ENCODE measurements around the gene NFIA. TPM values are rescaled to one million over a fixed set of nuclear protein-coding genes. Genes with fewer than 3 reads are reported as not detected.

Gene NFIA
- polyA plus RNA-seq, 4 donors: 1.6 to 9.7 (median 4.9) TPM

GRCh38 chr1:61085206-61085982 lies 3.0 kb downstream of the NFIA start:
- no peaks in the 10 kb centered on the region for H3K27me3 ChIP-seq (ENCODE audit: control insufficient read depth in 3 of 3, insufficient read depth in 3 of 3, low read length in 3 of 3)
- no peak overlapping the region for H3K4me3 ChIP-seq (ENCODE audit: low read depth in 1 of 3, low read length in 3 of 3)
- DNase-seq: no peak
- H3K36me3 ChIP-seq (ENCODE audit: control insufficient read depth in 3 of 3, insufficient read depth in 2 of 3, low read depth in 1 of 3, low read length in 3 of 3): peaks cover 0 to 8% (median 0%) of the 10 kb centered on the region in 3 donors
- WGBS, 3 donors: 26 to 37% (median 32%) methylated on average over 3 of the region's 3 CpGs
- H3K4me1 ChIP-seq (ENCODE audit: control insufficient read depth in 3 of 3, insufficient read depth in 2 of 3, low read depth in 1 of 3, low read length in 2 of 3): peaks cover 0 to 9% (median 4%) of the 10 kb centered on the region in 3 donors
- no peaks in the 10 kb centered on the region for H3K9me3 ChIP-seq (ENCODE audit: control insufficient read depth in 2 of 2, insufficient read depth in 1 of 2, low read depth in 1 of 2, low read length in 1 of 2)
- peak; percentile 19 for FAIRE-seq
- H3K27ac ChIP-seq (ENCODE audit: low read depth in 1 of 3, low read length in 2 of 3): no peak overlapping the region

- Histone ChIP-seq H3K9me3 (ENCODE audit: control insufficient read depth in 2 of 2, insufficient read depth in 1 of 2, low read depth in 1 of 2, low read length in 1 of 2) (no peaks in the 10 kb centered on the region), H3K4me3 (ENCODE audit: low read depth in 1 of 3, low read length in 3 of 3) (no peak overlapping the region), H3K36me3 (ENCODE audit: control insufficient read depth in 3 of 3, insufficient read depth in 2 of 3, low read depth in 1 of 3, low read length in 3 of 3) (peaks cover 0 to 10% (median 0%) of the 10 kb centered on the region in 3 donors), H3K27me3 (ENCODE audit: control insufficient read depth in 3 of 3, insufficient read depth in 3 of 3, low read length in 3 of 3) (no peaks in the 10 kb centered on the region), H3K4me1 (ENCODE audit: control insufficient read depth in 3 of 3, insufficient read depth in 2 of 3, low read depth in 1 of 3, low read length in 2 of 3) (peaks cover 0 to 5% (median 4%) of the 10 kb centered on the region in 3 donors), H3K27ac (ENCODE audit: low read depth in 1 of 3, low read length in 2 of 3) (no peak overlapping the region)
- 51 to 58% (median 53%) methylated on average over 4 of the region's 4 CpGs for WGBS, 3 donors
- no peak for FAIRE-seq
- no peak for DNase-seq
These were observed 3.8 kb downstream of the NFIA start for GRCh38 chr1:61085983-61086644.

DNA sequence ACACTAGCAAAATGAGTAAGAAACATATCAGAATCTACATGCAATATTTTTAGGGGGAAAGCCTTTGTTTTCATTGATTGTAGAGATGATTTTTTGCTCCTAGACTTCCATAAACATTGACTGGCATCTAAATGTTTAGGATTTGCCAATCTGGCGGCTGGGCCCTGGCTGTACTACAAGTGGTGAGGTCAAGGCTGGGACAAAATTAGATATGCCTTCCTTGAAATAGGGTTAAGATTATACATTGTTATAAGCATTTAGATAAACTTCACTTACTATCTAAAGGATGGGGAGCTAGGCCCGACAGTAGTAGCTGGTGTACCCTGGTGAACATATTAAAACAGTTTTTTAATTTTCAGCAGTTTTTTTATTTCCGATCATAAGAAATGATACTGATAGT lies 5.2 kb downstream of the NFIA start:
- DNase-seq: no peak
- WGBS, 3 donors: 73 to 92% (median 87%) methylated on average over 3 of the region's 3 CpGs
- no peak overlapping the region for H3K27ac ChIP-seq (ENCODE audit: low read depth in 1 of 3, low read length in 2 of 3)
- no peaks in the 10 kb centered on the region for H3K27me3 ChIP-seq (ENCODE audit: control insufficient read depth in 3 of 3, insufficient read depth in 3 of 3, low read length in 3 of 3)
- no peak overlapping the region for H3K4me3 ChIP-seq (ENCODE audit: low read depth in 1 of 3, low read length in 3 of 3)
- peaks cover 0 to 4% (median 0%) of the 10 kb centered on the region in 3 donors for H3K4me1 ChIP-seq (ENCODE audit: control insufficient read depth in 3 of 3, insufficient read depth in 2 of 3, low read depth in 1 of 3, low read length in 2 of 3)
- H3K36me3 ChIP-seq (ENCODE audit: control insufficient read depth in 3 of 3, insufficient read depth in 2 of 3, low read depth in 1 of 3, low read length in 3 of 3): peaks cover 0 to 10% (median 0%) of the 10 kb centered on the region in 3 donors
- no peaks in the 10 kb centered on the region for H3K9me3 ChIP-seq (ENCODE audit: control insufficient read depth in 2 of 2, insufficient read depth in 1 of 2, low read depth in 1 of 2, low read length in 1 of 2)
- no peak for FAIRE-seq

- no peak for DNase-seq
- Histone ChIP-seq H3K27ac (ENCODE audit: low read depth in 1 of 3, low read length in 2 of 3) (no peak overlapping the region), H3K9me3 (ENCODE audit: control insufficient read depth in 2 of 2, insufficient read depth in 1 of 2, low read depth in 1 of 2, low read length in 1 of 2) (no peaks in the 10 kb centered on the region), H3K27me3 (ENCODE audit: control insufficient read depth in 3 of 3, insufficient read depth in 3 of 3, low read length in 3 of 3) (no peaks in the 10 kb centered on the region), H3K36me3 (ENCODE audit: control insufficient read depth in 3 of 3, insufficient read depth in 2 of 3, low read depth in 1 of 3, low read length in 3 of 3) (peaks cover 0 to 10% (median 0%) of the 10 kb centered on the region in 3 donors), H3K4me1 (ENCODE audit: control insufficient read depth in 3 of 3, insufficient read depth in 2 of 3, low read depth in 1 of 3, low read length in 2 of 3) (peaks cover 0 to 4% (median 0%) of the 10 kb centered on the region in 3 donors), H3K4me3 (ENCODE audit: low read depth in 1 of 3, low read length in 3 of 3) (no peak overlapping the region)
- FAIRE-seq: no peak
- WGBS, 3 donors: 93 to 97% (median 96%) methylated on average over 25 of the region's 25 CpGs
These were observed 6.0 kb downstream of the NFIA start for GRCh38 chr1:61088163-61088974.

DNA sequence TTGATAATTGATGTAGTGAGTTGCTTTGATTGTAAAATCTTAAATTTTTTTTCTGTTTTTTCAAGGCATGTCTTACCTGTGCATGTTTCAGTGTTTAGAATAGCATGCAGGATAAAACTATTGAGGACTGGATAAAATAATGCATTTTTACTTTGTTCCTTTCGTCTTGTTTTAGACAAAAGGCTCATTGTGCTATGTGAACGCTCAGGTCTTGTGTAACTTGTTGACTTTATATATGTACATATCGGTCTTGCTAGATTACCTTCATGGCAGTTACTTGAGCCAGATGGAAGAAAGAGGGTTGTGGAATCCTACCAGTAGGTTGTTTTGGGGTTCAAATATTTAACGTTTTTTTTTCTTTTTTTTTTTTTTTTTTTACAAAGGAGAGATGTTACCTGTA lies 7.0 kb downstream of the NFIA start:
- no peaks in the 10 kb centered on the region for H3K27me3 ChIP-seq (ENCODE audit: control insufficient read depth in 3 of 3, insufficient read depth in 3 of 3, low read length in 3 of 3)
- DNase-seq: peak in 1 of 2 donors; percentile 23
- no peaks in the 10 kb centered on the region for H3K9me3 ChIP-seq (ENCODE audit: control insufficient read depth in 2 of 2, insufficient read depth in 1 of 2, low read depth in 1 of 2, low read length in 1 of 2)
- H3K4me3 ChIP-seq (ENCODE audit: low read depth in 1 of 3, low read length in 3 of 3): no peak overlapping the region
- peaks cover 0 to 7% (median 0%) of the 10 kb centered on the region in 3 donors for H3K4me1 ChIP-seq (ENCODE audit: control insufficient read depth in 3 of 3, insufficient read depth in 2 of 3, low read depth in 1 of 3, low read length in 2 of 3)
- H3K36me3 ChIP-seq (ENCODE audit: control insufficient read depth in 3 of 3, insufficient read depth in 2 of 3, low read depth in 1 of 3, low read length in 3 of 3): peaks cover 0 to 10% (median 0%) of the 10 kb centered on the region in 3 donors
- no peak for FAIRE-seq
- 14 to 59% (median 31%) methylated on average over 4 of the region's 4 CpGs for WGBS, 3 donors
- H3K27ac ChIP-seq (ENCODE audit: low read depth in 1 of 3, low read length in 2 of 3): no peak overlapping the region

- no peak overlapping the region for H3K4me3 ChIP-seq (ENCODE audit: low read depth in 1 of 3, low read length in 3 of 3)
- H3K9me3 ChIP-seq (ENCODE audit: control insufficient read depth in 2 of 2, insufficient read depth in 1 of 2, low read depth in 1 of 2, low read length in 1 of 2): no peaks in the 10 kb centered on the region
- FAIRE-seq: no peak
- no peak for DNase-seq
- H3K36me3 ChIP-seq (ENCODE audit: control insufficient read depth in 3 of 3, insufficient read depth in 2 of 3, low read depth in 1 of 3, low read length in 3 of 3): peaks cover 0 to 10% (median 0%) of the 10 kb centered on the region in 3 donors
- no peak overlapping the region for H3K27ac ChIP-seq (ENCODE audit: low read depth in 1 of 3, low read length in 2 of 3)
- peaks cover 0 to 7% (median 0%) of the 10 kb centered on the region in 3 donors for H3K4me1 ChIP-seq (ENCODE audit: control insufficient read depth in 3 of 3, insufficient read depth in 2 of 3, low read depth in 1 of 3, low read length in 2 of 3)
- no peaks in the 10 kb centered on the region for H3K27me3 ChIP-seq (ENCODE audit: control insufficient read depth in 3 of 3, insufficient read depth in 3 of 3, low read length in 3 of 3)
These were observed 7.4 kb downstream of the NFIA start for GRCh38 chr1:61089741-61090140.

GRCh38 chr1:61090546-61091202 lies 8.3 kb downstream of the NFIA start:
- Histone ChIP-seq H3K36me3 (ENCODE audit: control insufficient read depth in 3 of 3, insufficient read depth in 2 of 3, low read depth in 1 of 3, low read length in 3 of 3) (peaks cover 0 to 10% (median 0%) of the 10 kb centered on the region in 3 donors), H3K9me3 (ENCODE audit: control insufficient read depth in 2 of 2, insufficient read depth in 1 of 2, low read depth in 1 of 2, low read length in 1 of 2) (no peaks in the 10 kb centered on the region), H3K4me3 (ENCODE audit: low read depth in 1 of 3, low read length in 3 of 3) (no peak overlapping the region), H3K27ac (ENCODE audit: low read depth in 1 of 3, low read length in 2 of 3) (no peak overlapping the region), H3K27me3 (ENCODE audit: control insufficient read depth in 3 of 3, insufficient read depth in 3 of 3, low read length in 3 of 3) (no peaks in the 10 kb centered on the region), H3K4me1 (ENCODE audit: control insufficient read depth in 3 of 3, insufficient read depth in 2 of 3, low read depth in 1 of 3, low read length in 2 of 3) (peaks cover 0 to 7% (median 0%) of the 10 kb centered on the region in 3 donors)
- 84 to 88% (median 88%) methylated on average over 9 of the region's 9 CpGs for WGBS, 3 donors
- DNase-seq (no peak), FAIRE-seq (no peak)

GRCh38 chr1:61091455-61091854 lies 9.1 kb downstream of the NFIA start:
- no peak for DNase-seq
- H3K27ac ChIP-seq (ENCODE audit: low read depth in 1 of 3, low read length in 2 of 3): no peak overlapping the region
- H3K4me3 ChIP-seq (ENCODE audit: low read depth in 1 of 3, low read length in 3 of 3): no peak overlapping the region
- no peak for FAIRE-seq
- no peaks in the 10 kb centered on the region for H3K9me3 ChIP-seq (ENCODE audit: control insufficient read depth in 2 of 2, insufficient read depth in 1 of 2, low read depth in 1 of 2, low read length in 1 of 2)
- H3K36me3 ChIP-seq (ENCODE audit: control insufficient read depth in 3 of 3, insufficient read depth in 2 of 3, low read depth in 1 of 3, low read length in 3 of 3): peaks cover 0 to 12% (median 0%) of the 10 kb centered on the region in 3 donors
- H3K4me1 ChIP-seq (ENCODE audit: control insufficient read depth in 3 of 3, insufficient read depth in 2 of 3, low read depth in 1 of 3, low read length in 2 of 3): peaks cover 0 to 7% (median 0%) of the 10 kb centered on the region in 3 donors
- 21 to 43% (median 37%) methylated on average over 3 of the region's 3 CpGs for WGBS, 3 donors
- H3K27me3 ChIP-seq (ENCODE audit: control insufficient read depth in 3 of 3, insufficient read depth in 3 of 3, low read length in 3 of 3): no peaks in the 10 kb centered on the region

Measured in small intestine (tissue), 7 donors.